ENCODE data around the gene ZNF839.

ZNF839 gene

DNA sequence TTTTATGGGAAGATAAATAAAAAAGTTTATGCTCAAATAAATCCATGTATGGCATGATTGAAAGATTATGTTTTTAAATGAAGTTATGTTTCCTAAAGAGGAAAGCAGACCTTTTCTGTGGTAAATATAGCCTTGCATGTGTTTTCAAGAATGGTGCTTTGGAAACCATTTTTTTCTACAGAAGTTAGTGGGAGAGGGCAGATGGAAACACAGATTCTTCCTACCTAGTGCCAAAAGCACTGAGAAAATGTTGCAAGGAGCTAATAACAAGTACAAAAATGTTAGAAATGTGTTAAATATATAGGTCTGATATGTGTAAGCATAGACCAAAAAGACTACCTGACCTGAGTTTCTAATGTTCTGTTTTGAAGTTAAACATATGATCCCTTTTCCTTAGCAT is 67.5 kb downstream of the ZNF839 start:
- no peak for DNase-seq (ENCODE audit: low read depth)

DNA sequence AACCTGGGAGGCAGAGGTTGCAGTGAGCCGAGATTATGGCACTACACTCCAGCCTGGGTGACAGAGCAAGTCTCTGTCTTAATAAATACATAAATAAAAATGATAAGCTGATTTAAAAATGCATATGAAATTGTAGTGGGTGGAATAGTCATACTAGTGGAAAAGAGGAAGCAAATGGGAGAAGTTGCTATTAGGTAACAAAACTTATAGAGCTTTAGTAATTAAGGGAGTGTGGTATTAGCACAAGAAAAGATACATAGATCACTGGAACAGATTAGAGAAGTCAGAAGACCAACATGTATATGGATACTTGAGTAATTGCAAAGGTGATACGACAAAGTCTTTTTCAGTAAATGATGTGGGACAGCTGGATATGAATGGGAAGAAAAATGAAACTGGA is 69.7 kb downstream of the ZNF839 start:
- DNase-seq (ENCODE audit: low read depth), result no peak

DNA sequence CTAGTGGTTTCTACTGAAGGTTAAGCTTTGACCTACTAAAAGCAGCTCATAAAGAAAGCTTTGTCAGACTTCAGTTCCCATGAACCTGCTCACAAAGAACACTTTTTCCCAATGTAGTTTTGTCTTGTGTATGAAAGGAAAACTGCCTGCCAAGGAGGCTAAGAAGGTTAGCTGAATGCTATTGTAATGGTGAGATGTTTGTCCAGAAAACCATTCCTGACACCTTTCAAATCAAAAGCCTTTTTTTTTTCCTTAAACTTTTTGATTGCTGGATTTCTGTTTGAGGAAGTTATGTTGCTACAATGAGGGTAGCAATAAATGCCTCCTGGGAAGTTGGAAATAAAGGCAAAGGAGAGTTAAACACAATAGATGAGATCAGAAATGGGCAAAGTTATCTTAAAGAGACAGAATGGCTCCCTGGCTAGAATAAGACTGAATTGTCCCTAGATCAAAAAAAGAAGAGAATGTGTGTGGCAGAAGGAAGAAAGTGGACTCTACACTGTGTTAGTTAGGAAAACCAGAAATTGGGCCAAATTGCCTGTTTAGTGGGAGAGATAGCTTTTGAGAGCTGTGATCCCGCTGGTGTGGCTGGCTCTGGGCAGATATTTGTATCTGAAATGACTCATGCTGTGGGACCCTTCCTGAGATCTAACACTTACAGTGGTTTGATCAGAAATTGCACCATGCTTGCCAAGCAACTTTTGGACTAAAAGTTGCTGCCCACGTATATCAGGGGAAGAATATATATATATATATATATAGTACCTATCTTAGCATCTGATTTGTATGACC is 70.7 kb downstream of the ZNF839 start:
- no peak for DNase-seq (ENCODE audit: low read depth)
